NCI-H82 treated with DMSO at 0.1 percent for 48 hours (cell line): ENCODE results near the gene MLANA.
"Not testable (repeated sequence)": the region's sequence is repeated elsewhere in the genome, so short reads cannot be mapped to it uniquely, and the experiment has no call there.

Experiments
- DNase-seq: peaks from one replicate; lab custom pipeline; 2025; ENCODE audit not compliant: unreplicated experiment; lab: John Stamatoyannopoulos, UW

Gene MLANA

DNA sequence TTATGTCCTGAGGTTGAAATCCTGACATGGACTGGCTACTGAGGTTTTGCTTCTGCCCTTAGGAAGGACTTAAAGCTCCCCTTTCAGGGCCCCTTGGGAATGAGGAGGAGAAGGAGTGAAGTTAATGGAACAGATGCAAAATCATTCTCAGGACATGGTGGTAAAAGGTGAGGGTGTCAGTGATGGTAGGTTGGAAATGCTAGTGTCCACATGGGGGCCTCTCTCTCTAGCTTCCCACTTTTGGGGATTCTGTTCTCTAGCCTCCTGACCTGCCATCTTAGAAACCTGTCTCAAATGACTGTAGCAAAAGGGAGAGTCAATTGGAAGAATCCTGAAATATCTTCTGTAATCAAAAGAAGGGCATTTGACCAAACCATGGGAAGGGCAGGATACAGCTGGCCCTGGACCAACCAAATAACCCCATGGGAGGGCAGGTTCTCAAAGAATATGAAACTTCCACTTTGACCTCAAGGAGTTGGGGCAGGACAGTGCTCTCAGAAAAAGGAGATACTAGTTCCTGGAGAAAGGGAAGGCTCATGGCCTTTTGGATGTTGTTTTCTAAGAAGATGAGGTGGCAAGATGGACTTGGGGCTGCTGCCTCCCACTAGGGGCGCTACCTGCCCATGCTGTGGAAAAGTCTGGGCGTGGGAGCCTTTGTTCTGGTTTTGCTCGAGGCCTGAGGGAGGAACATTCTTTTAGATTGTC lies 21.2 kb upstream of the MLANA start:
- DNase-seq, result no peak

DNA sequence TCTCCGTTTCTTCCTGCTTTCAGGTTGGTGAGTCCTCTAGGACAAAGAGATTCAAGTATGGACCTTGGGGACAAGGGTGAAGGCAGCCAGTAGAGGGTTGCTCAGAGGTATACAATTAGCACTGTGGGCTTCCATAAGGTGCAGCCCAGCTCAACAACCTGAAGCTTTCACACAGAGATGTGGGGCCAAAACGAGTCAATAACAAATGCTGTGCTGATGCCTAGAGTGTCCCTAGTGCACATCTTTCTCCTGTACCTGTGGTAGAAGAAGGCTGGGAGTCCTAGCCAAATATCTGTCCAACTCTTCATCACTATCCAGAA lies 20.7 kb upstream of the MLANA start:
- DNase-seq, result no peak

DNA sequence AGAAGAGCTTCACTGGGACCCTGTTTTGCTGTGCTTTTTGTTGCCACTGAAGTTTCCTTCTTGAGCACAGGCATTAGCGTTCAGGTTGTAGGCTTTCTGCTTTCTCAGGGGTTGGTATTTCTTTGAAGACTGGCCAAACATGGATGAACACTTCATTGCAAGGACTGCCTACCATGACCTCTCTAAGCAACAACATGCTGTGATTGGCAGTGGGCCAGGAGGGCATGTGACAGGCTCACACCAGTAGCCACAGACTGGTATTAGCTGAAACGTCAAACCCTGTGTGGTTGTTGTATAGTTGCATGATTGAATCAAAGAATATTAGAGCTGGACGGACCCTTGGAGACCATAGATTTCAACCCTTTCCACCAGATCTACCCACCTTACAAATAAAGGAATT lies 20.0 kb upstream of the MLANA start:
- DNase-seq, result no peak

DNA sequence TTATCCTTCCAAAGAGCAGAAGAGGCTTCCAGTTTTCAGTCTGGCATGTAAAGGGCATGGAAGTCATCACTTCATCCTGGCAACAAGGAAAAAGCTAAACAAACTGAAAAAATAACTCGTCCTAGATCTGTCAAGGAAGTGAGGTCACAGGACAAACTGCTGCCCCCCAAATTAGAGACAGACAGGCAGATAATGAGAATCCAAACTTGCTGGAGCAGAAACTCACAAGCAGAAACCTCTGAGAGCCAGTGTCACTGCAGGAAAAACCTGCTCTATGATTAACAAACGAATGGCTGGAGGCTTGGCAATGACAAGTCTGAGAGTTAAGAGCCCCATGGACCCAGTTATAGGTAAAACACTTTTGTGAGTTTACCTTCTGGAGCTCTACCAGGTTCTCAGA lies 18.9 kb upstream of the MLANA start:
- DNase-seq, result no peak

DNA sequence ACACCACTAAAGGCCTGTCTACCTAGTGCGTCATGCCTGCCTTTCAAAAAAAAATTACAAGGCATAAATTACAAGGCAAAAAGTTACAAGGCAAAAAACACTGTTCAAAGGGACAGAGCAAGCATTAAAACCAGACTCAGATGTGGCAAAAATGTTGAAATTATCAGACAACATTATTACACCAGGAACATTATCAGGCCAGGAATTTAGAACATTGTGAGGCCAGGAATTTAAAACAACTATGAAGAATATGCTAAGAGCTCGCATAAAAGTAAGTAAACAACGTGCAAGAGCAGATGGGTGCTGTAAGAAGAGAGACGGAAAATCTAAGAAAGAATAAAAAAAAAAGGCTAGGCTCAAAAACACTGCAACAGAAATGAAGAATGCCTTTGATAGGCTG lies 18.2 kb upstream of the MLANA start:
- DNase-seq, result no peak

DNA sequence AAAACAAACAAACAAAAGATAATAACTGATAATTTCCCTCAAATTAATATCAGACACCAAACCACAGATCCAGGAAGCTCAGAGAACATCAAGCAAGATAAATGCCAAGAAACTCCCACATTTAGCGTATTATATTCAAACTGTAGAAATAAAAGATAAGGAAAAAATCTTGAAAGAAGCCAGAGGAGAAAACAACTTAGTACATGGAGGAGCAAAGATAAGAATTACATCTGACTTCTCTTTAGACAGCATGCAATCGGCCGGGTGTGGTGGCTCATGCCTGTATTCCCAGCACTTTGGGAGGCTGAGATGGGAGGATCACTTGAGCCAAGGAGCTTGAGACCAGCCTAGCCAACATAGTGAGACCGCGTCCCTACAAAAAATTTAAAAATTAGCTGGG lies 17.2 kb upstream of the MLANA start:
- DNase-seq, result no peak

DNA sequence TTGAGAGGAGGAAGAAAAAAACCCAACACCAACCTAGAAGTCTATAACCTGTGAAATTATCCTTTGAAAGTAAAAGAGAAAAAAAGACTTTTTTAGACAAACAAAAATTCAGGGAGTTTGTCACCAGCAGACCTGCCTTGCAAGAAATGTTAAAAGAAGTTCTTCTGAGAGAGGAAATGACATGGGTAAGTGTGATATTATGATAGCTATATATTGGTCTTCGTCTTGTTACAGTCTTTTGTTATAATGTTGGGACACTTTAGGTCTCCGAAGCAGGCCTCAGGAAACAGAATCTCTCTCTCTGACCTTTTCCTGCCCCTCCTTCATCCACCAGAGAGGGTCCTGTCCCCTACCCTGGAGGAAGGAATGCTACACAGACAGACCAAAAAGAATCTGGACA lies 16.6 kb upstream of the MLANA start:
- DNase-seq, result no peak

DNA sequence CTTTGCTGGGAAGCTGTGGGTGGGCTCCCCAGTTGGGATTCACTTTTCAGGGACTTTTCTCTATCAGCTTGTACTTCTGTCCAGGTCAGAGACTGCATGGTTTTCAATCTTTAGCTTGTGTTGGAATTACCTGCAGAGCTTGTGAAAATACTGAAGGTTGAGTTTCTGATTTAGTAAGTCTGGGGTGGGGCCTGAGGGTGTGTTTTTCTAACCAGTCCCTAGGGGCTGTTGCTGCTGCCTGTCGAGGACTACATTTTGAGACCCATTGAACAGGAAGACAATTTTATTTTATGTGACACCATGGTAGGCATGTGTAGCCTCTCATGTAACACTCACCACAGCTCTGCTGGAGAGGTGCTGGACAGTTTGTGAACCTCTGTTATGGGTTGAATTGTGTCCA lies 14.7 kb upstream of the MLANA start:
- DNase-seq, result no peak

DNA sequence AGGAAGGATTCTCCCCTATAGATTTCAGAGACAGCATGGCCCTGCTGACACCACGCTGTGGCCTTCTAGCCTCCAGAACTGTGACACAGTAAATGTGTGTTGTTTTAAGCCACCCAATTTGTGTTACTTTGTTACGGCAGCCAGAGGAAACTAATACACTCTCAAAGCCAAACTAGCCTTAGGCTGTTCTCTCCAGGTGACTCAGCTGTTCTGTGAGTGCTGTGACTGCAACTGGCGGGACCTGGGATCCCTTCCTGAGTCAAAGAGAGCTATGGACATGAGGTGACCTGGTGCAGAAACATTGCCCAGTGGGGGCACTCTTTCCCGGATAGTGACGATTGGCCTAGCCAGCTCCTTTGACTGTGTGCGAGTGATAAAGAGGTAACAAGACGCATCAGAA lies 14.0 kb upstream of the MLANA start:
- DNase-seq, result no peak

DNA sequence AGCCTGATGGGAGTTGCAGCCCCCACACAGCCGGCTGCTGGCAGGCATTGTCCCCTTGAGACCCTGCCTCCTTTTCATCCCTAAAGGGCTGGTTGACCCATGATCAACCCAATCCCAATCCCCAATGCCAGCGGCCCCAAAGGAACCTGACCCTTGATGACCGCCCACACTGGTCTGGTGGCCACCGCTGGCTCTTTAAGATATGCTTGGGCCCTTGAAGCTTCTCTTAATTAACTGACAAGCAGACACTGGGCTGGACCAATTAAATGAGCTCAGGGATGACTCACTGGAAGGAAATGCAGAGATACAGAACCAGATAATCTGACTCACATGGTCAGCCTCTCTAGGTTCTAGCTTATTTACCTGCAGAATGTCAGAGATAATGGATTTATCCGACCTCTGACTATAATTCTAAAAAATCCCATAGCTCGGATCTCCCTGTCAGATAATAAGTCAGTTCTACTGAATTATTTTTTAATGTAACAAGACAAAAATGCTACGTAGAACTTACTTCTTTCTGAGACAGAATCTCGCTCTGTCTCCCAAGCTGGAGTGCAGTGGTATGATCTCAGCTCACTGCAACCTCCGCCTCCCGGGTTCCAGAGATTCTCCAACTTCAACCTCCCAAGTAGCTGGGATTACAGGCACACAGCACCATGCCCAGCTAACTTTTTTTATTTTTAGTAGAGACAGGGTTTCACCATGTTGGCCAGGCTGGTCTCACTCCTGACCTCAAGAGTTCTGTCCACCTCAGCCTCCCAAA lies 11.1 kb upstream of the MLANA start:
- DNase-seq, result no peak

DNA sequence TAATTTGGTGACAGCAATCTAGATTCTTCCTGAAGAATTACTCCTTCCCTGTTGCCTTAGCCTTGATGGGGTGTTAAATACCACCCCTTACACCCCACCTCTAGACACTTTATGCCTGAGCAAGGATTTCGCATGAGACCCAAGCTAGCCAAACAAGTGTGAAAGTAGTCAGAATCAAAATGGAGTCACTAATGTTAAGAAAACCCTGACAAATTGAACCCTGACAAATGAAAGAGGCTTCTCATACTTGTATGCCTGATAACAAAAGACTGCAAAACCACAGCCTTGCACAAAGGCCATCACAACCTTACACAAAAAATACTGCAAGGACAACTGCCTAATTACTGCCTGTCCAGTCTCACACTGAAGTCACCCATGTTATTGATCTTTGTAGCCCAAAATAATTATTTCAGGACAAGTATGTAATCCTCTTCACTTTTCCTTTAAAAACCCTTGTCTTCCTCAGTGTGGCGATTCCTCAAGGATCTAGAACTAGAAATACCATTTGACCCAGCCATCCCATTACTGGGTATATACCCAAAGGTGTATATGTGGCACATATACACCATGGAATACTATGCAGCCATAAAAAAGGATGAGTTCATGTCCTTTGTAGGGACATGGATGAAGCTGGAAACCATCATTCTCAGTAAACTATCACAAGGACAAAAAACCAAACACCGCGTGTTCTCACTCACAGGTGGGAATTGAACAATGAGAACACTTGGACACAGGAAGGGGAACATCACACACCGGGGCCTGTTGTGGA lies 8.3 kb upstream of the MLANA start:
- not testable (repeated sequence) for DNase-seq

DNA sequence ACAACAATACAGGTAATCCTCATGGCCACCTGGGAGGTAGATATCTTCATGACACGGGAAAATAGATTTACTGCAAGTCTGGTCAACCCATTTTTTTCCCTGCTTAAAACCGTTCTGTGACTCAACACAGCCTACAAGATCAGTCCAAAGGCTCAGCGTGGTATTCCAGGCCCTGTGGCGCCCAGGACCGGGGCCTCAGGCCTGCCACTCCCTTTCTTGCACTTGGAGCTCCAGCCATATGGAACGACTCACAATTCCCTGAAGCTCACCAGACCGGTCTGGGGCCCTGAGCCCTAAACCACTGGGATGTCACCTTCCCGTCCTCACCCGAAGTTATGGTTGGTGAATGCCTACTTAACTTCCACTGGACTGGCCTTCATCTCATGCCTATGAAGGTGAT lies 6.5 kb upstream of the MLANA start:
- DNase-seq, result no peak

DNA sequence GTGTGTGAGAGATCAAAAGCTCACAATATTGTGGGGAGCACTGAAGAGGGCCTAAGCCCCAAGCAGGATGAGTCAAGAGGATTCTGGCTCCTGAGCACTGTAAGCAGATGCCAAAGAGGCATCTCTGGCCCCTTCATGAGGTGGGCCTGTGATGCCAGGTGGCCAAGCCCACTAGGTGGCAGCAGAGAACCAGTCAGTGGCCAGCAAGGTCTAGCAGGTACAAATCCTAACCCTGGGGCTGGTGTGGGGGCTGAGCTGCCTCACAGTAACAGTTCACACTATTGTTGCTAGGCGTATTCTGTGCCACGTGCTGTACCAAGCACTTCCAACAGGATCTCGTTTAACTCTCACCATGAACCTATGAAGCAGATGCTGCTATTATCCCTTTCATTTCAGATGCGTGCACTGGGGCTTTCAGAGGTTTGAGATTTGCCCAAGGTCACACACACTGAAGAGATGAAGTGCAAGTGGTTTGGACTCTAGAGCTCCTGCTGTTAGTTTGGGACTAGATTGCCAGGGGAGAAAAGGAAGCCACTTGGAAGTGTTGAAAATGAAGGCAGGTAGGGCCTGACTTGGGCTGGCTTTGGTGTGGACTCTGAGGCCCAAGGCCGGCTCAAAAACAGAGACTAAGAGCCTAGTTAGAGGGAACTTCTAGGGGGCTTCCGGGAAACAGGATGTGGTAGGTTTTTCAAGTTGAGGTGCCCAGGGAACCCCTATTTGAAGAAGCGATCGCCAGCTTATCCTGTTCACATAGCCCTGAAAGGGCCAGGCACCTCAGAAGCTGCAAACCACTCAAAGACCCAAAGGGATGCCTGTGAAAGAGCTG lies 4.4 kb upstream of the MLANA start:
- DNase-seq, result peak; percentile 20

DNA sequence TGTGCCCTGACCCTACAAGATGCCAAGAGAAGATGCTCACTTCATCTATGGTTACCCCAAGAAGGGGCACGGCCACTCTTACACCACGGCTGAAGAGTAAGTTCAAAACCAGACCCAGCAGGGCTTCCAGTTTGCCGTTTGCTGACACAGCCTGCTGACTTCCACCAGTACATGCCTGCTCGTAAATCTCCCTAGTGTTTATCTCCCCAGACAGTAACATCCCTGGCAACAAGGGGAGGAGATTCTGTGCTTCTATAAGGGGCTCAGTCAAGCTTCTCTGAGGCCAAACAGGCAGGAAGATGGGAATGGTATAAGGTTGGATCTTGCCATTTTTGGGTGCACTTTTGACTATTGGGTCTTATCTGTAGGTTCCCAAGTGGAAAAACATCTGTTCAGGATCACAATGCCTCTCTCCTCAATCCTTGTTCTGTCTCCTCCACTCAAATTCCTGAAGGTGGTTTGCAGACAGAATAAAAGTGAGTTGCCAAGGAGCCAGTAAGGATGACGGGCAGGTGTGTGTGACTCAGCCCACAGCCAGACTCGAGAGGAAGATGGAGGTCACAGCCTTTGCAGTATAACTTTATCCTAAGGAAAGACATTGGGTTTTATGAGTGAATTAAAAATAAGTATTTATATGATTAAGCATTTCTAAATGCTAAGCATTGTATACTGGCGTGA lies 1.9 kb downstream of the MLANA start:
- no peak for DNase-seq

DNA sequence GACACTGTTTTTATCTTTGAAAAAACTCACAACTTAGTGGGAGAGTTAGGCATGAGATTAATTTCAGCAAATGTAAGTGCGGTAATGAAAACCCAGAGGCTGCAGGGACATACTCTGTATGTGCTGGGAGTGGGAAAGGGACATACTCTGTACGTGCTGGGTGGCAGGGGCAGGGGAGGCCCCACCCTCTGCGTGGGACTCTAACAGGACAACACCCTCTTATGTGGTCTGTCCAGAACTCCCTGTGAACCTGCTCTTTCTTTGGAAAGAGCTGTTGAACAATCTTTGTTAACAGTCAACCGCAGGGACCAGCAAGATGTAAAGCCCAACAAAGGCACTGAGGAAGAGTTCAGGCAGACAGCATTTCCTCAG lies 2.4 kb downstream of the MLANA start:
- no peak for DNase-seq

DNA sequence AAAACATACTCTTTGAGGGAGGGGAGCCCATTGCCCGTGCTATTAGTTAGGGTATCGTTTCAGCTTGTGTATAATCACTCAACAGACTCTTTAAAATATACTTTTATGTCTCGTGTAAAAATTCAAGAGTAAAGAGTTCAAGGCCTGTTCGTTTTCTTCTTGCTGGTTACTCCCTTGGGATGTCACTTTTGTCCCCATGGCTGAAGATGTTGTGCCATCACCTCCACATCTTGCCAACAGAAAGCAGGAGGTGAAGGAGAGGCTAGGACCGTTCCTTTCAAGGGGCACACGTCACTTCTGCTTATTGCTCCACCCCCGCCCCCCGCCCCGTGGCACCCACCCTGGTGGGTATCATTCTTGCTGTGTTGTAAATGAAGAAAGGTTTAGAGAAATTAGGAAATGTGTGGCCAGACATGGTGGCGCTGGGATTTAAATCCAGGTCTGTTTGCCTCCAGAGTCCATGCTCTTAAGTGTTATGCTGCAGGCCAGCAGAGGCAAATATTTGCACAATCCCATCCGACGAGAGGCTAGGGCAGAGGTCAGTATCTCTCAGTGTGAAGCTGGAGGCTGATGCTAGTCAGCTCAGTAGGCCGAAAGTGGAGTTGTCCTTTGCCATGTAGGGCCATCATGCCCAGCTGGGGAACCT lies 3.0 kb downstream of the MLANA start:
- no peak for DNase-seq

DNA sequence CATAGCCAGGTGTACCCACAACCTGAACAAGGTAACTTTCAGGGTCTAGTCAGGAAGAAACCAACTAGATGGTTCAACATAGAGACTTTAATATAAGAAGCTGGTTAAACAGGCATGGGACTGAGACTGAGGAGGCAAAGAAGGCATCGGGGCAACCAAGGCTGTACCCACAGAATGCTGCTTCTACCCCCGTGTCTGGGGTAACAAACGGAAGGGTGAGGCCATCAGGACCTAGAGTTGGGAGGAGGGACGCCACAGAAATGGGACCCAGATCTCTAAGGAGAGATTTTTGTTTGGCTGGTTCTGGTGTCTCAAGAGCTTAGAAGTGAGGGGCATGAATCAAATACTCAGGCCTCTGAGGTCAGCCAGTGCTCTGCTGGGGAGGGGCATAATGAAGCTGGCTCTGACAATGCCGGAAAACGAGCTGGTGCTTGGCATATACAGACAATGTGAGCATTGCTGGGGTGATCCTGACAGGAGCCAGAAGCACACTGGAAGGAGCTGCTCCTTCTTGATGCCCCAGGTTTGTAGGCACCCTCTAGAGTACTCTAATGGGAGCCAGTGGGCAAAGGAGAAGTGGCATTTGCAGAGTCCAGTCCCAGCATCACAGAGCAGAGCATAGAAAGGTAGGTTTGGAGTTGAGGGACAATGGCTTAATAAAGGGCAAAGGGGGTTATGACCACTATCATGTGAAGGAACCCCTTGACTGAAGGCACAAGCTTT lies 3.7 kb downstream of the MLANA start:
- no peak for DNase-seq

DNA sequence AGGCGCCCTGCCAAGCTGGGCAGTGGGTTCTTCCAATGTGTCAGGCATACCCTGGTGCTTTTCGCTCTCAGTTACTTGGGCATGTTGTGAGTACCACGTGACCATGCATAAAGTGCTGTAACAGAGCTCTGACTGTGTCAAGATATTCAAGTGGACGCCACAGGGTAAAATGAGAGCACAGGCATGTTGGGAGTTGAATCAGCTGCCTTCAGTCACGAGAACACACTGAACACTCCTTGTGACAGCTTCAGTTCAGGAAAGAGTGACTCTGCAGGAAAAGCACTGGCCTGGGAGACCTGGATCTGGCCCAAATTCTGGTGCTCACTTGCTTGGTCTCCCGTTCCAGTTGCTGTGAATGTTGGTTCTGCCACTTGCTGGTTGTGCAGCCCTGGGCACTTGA lies 5.1 kb downstream of the MLANA start:
- no peak for DNase-seq

DNA sequence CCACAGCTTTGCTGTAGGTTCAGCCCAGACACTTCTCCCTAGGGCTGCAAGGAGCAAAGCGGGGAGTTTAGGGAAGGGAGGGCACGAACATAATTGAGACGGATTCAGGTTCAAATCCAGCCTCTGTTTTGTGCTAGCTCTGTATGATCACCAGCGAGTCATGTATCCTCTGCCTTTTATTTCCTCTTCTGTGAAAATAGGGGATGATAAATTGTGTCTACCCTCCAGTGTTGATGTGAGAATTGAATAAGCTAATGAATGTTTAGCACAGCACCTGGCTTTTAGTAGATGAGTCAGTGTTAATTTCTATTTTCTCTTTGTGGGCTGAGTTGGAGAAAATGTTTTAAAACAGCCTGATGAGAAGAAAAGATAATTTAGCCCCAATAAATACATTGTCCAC lies 6.2 kb downstream of the MLANA start:
- no peak for DNase-seq

DNA sequence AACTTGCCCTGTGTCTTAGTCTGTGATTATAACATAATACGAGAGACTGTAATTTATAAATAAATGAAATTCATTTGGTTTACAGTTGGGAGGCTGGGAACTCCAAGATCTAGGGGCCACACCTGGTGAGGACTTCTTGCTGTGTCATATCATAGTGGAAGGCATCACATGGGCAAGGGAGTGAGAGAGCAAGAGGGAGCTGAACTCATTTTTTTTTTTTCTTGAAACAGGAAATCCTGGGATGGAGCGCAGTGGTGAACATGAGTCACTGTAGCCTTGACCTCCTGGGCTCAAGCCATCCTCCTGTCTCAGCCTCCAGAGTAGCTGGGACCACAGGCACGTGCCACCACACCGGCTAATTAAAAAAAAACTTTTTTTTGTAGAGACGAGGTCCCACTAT lies 7.2 kb downstream of the MLANA start:
- no peak for DNase-seq
